ENCODE data around the gene SPTLC1. TPM values are rescaled to one million over a fixed set of nuclear protein-coding genes. Genes with fewer than 3 reads are reported as not detected.

SPTLC1 gene
- 44.4 and 72.5 TPM in 2 replicates for total RNA-seq (2016; rRNA removed; fragmentation: Illumina TruSeq; extraction: Trizol)
- total RNA-seq (2016; cell fraction: cytosol; rRNA removed; fragmentation: Illumina TruSeq; extraction: Trizol; ENCODE audit: low read depth): 6.8 and 7.6 TPM in 2 replicates
- total RNA-seq (2016; cell fraction: insoluble cytoplasmic fraction; rRNA removed; fragmentation: Illumina TruSeq; extraction: Trizol): 46.0 and 76.9 TPM in 2 replicates
- 15.0 and 16.7 TPM in 2 replicates for total RNA-seq (2016; cell fraction: membrane; rRNA removed; fragmentation: Illumina TruSeq; extraction: Trizol)
- total RNA-seq (2016; cell fraction: nucleus; rRNA removed; fragmentation: Illumina TruSeq; extraction: Trizol): 82.4 and 88.6 TPM in 2 replicates
- polyA plus RNA-seq (2011; rRNA removed): 47.7 and 56.2 TPM in 2 replicates
- polyA plus RNA-seq (2011; cell fraction: cytosol; rRNA removed): 32.9 and 40.4 TPM in 2 replicates
- polyA plus RNA-seq (2011; cell fraction: nucleus; rRNA removed): 28.2 and 31.0 TPM in 2 replicates
- 47.9 and 52.1 TPM in 2 replicates for polyA plus RNA-seq (2012)
- 3.6 and 5.4 TPM in 2 replicates for polyA plus RNA-seq (2016; cell fraction: cytosol; fragmentation: Illumina TruSeq; extraction: Trizol; ENCODE audit: low read depth)
- polyA plus RNA-seq (2016; cell fraction: insoluble cytoplasmic fraction; fragmentation: Illumina TruSeq; extraction: Trizol; ENCODE audit: low read depth): 35.3 and 36.1 TPM in 2 replicates
- polyA plus RNA-seq (2016; cell fraction: membrane; fragmentation: Illumina TruSeq; extraction: Trizol; ENCODE audit: low read depth): 7.1 and 8.1 TPM in 2 replicates
- 96.6 and 105 TPM in 2 replicates for polyA plus RNA-seq (2016; cell fraction: nucleus; fragmentation: Illumina TruSeq; extraction: Trizol; ENCODE audit: insufficient read depth, low read depth)
- polyA minus RNA-seq (2011; rRNA and poly(A)+ RNA removed; ENCODE audit: low replicate concordance): 50.1 and 52.0 TPM in 2 replicates
- 41.7 and 44.7 TPM in 2 replicates for polyA minus RNA-seq (2011; cell fraction: cytosol; rRNA and poly(A)+ RNA removed)
- polyA minus RNA-seq (2011; cell fraction: nucleus; rRNA and poly(A)+ RNA removed): 76.3 and 80.4 TPM in 2 replicates
- percentile 82 among the genes with signal in this experiment for Bru-seq, nascent RNA
- BruChase-seq, experiment 1, labeled RNA remaining after a 6-hour chase: percentile 84 among the genes with signal in this experiment
- percentile 80 among the genes with signal in this experiment for BruChase-seq, experiment 2, labeled RNA remaining after a 2-hour chase
- long read RNA-seq, experiment 1, transcript SPTLC1-201 (15 exons, 1,894 nt): major isoform, 31 of 51 reads
- long read RNA-seq, experiment 1, partial matches to known transcripts: 7 of 51 reads
- long read RNA-seq, experiment 1, other reads (novel, unspliced or antisense): 8 of 51 reads
- long read RNA-seq, experiment 2, transcript SPTLC1-201 (15 exons, 1,894 nt): major isoform, 9 of 71 reads
- long read RNA-seq, experiment 2, partial matches to known transcripts: 3 of 71 reads
- long read RNA-seq, experiment 2, other reads (novel, unspliced or antisense): 58 of 71 reads

GRCh38 chr9:92115071-92115858 is at the start of gene SPTLC1:
Gene SPTLC1 (minus strand): TSS chr9:92115413. CDS start chr9:92115370, 43 bp downstream.
- peak within 1 kb of the TSS; percentile 74 to 92 (median 84) for H3K4me3 ChIP-seq (replicated peaks in 1 of 3; ENCODE audit: insufficient read depth in 1 of 3, low read depth in 2 of 3, low read length in 3 of 3)
- H3K79me2 ChIP-seq (ENCODE audit: insufficient read depth, low read length): peaks cover 39% of the 10 kb centered on the region
- peaks cover 16% of the 10 kb centered on the region for H3K4me1 ChIP-seq (ENCODE audit: insufficient read depth, low read length)
- no peaks in the 10 kb centered on the region; a peak in 1 of 5 replicates for H3K27me3 ChIP-seq (ENCODE audit: control insufficient read depth in 1 of 2, insufficient read depth in 2 of 2, low read length in 2 of 2)
- no peaks in the 10 kb centered on the region for H3K9me3 ChIP-seq (ENCODE audit: low read length)
- under 1% methylated on average over 38 of the region's 60 CpGs for WGBS (ENCODE audit: low lambda C conversion rate)
- H3K36me3 ChIP-seq (replicated peaks in 1 of 2; ENCODE audit: control insufficient read depth in 1 of 2, insufficient read depth in 2 of 2, low read length in 2 of 2): peaks cover 3 to 9% of the 10 kb centered on the region in 2 experiments; a peak in 4 of 5 replicates
- ATAC-seq: peak; percentile 98
- H4K20me1 ChIP-seq (ENCODE audit: insufficient read depth, low read length): no peaks in the 10 kb centered on the region; the same call in 1 of the 2 replicates
- DNase-seq (ENCODE audit: low spot score): peak; percentile 89
- intact Hi-C loops (cut with micrococcal nuclease; ENCODE audit: unreplicated experiment) (no loop called here), in situ Hi-C loops (cut with HindIII; ENCODE audit: extremely low pct_ligation_motif_present, low pct_unique_long_range_greater_than_20kb) (no loop called here)
- H3K27ac ChIP-seq (ENCODE audit: extremely low read length, insufficient read depth, low read length): peak within 1 kb of the TSS; percentile 67
- H2AFZ ChIP-seq (ENCODE audit: low read length): no peak within 1 kb of the TSS
- H3K9ac ChIP-seq (ENCODE audit: insufficient read depth, low read depth, low read length): peak within 1 kb of the TSS; percentile 92
- ChIA-PET POLR2A (interaction anchor here (1.0 kb wide), 1 partner anchor 23 kb away, joined by 4 read pairs; no protein-coding TSS in a partner anchor), CTCF (ENCODE audit: low intra/inter-chr PET ratio, low total read pairs) (no interaction called here)
- H3K4me2 ChIP-seq (ENCODE audit: low read depth, low read length): peak within 1 kb of the TSS; percentile 80
- no TSS peak for BruUV-seq (replicated peaks)
- peak; percentile 21 for FAIRE-seq
- TF ChIP-seq MEF2D (CRISPR knock-in tag; IDR thresholded peaks at IDR 0.05) (peak; percentile 70), ZNF275 (CRISPR knock-in tag; IDR thresholded peaks at IDR 0.05; ENCODE audit: borderline replicate concordance) (no peak), FOXK1 (CRISPR knock-in tag; IDR thresholded peaks at IDR 0.05; ENCODE audit: borderline replicate concordance, low read depth) (peak; percentile 96), MYPOP (CRISPR knock-in tag; IDR thresholded peaks at IDR 0.05) (peak; percentile 40; the same call in 1 of the 2 replicates), RXRB (CRISPR knock-in tag; IDR thresholded peaks at IDR 0.05; ENCODE audit: borderline replicate concordance) (peak; percentile 71), GZF1 (CRISPR knock-in tag; IDR thresholded peaks at IDR 0.05) (no peak), ZSCAN9 (CRISPR knock-in tag; IDR thresholded peaks at IDR 0.05; ENCODE audit: borderline replicate concordance) (peak; percentile 9; the same call in 1 of the 2 replicates), ZBTB26 (CRISPR knock-in tag; IDR thresholded peaks at IDR 0.05; ENCODE audit: borderline replicate concordance) (peak; percentile 80), PITX1 (CRISPR knock-in tag; IDR thresholded peaks at IDR 0.05) (0 out of 2 replicates have a peak, but pooled peaks have one; percentile 11), TOE1 (CRISPR knock-in tag; IDR thresholded peaks at IDR 0.05) (no peak), ZKSCAN1 (IDR thresholded peaks at IDR 0.05; ENCODE audit: low read length) (0 out of 2 replicates have a peak, but pooled peaks have one; percentile 21), FOXO1 (CRISPR knock-in tag; IDR thresholded peaks at IDR 0.05) (peak; percentile 53; the same call in 1 of the 2 replicates), ZNF83 (CRISPR knock-in tag; IDR thresholded peaks at IDR 0.05; ENCODE audit: borderline replicate concordance) (no peak), ZNF354B (CRISPR knock-in tag; IDR thresholded peaks at IDR 0.05) (no peak), ZNF263 (CRISPR knock-in tag; IDR thresholded peaks at IDR 0.05) (no peak)
